ENCODE results near the gene ITPKC. TPM values are rescaled to one million over a fixed set of nuclear protein-coding genes. Genes with fewer than 3 reads are reported as not detected.

Gene ITPKC
- total and polyA plus RNA-seq, 10 of the 15 experiments (the other 5 are each of a cell fraction or from before 2014, with no cell fraction given), result 0.03 to 6.4 (median 3.5) TPM

DNA sequence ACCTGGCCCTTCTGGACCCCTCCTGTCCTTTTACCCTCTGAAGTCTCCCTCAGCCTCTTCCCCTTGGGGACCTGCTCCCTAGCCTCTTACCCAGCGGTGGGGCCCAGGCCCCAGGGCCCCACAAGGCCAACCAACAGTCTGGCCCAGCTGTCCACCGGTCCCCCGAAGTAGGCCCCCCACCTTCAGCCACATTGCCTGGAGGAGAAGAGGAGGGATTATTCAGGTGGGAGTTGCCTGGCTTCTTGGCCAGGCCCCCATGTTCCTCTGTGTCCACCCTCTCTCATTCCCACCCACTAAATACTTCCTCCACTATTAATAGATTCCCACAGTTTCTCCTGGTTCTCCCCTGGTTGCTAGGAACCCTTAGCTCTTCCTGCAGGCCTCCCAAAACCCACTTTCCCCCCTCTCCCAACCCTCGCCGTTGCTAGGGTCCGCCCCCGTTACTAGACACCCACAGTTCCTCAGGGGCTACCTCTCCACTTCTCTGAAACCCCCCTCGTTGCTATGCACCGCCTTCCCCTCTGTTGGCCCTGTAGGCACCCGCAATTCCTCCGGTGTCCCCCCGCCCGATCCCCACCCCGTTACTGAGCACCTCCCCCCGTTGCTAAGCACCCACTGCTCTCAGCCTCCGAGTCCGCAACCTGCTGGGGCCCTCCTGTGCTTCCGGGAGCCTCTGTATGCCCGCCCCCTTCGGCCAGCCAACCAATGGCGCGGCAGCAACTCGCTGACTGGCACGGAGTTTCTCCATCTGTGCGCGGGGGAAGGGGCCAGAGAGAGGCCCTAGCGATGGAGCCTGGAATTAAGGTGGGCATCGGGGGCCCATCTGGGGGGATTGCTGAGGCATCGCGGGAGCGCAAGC lies 2.2 kb upstream of the ITPKC start (continued):
- TF ChIP-seq, protein P1, sequence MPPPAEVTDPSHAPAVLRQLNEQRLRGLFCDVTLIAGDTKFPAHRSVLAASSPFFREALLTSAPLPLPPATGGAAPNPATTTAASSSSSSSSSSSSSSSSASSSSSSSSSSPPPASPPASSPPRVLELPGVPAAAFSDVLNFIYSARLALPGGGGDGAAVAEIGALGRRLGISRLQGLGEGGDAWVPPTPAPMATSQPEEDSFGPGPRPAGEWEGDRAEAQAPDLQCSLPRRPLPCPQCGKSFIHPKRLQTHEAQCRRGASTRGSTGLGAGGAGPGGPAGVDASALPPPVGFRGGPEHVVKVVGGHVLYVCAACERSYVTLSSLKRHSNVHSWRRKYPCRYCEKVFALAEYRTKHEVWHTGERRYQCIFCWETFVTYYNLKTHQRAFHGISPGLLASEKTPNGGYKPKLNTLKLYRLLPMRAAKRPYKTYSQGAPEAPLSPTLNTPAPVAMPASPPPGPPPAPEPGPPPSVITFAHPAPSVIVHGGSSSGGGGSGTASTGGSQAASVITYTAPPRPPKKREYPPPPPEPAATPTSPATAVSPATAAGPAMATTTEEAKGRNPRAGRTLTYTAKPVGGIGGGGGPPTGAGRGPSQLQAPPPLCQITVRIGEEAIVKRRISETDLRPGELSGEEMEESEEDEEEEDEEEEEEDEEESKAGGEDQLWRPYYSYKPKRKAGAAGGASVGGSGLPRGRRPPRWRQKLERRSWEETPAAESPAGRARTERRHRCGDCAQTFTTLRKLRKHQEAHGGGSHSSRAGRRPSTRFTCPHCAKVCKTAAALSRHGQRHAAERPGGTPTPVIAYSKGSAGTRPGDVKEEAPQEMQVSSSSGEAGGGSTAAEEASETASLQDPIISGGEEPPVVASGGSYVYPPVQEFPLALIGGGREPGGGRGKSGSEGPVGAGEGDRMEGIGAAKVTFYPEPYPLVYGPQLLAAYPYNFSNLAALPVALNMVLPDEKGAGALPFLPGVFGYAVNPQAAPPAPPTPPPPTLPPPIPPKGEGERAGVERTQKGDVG (CRISPR knock-in tag; IDR thresholded peaks at IDR 0.05), result no peak
- peak; percentile 43; the same call in 1 of the 2 replicates for TF ChIP-seq MXI1 (IDR thresholded peaks at IDR 0.05; ENCODE audit: low read depth, low read length)
- TF ChIP-seq CHD4 (IDR thresholded peaks at IDR 0.05), result no peak
- TF ChIP-seq CHD2 (IDR thresholded peaks at IDR 0.05; ENCODE audit: borderline replicate concordance, low read depth, low read length), result peak; percentile 87
- peak; percentile 18; the same call in 1 of the 2 replicates for TF ChIP-seq GATAD2B (conservative IDR thresholded peaks at IDR 0.05; ENCODE audit: low read depth)
- no peak for TF ChIP-seq MEF2A (IDR thresholded peaks at IDR 0.05; ENCODE audit: insufficient read depth, low read depth, low read length)
- TF ChIP-seq, protein P2, sequence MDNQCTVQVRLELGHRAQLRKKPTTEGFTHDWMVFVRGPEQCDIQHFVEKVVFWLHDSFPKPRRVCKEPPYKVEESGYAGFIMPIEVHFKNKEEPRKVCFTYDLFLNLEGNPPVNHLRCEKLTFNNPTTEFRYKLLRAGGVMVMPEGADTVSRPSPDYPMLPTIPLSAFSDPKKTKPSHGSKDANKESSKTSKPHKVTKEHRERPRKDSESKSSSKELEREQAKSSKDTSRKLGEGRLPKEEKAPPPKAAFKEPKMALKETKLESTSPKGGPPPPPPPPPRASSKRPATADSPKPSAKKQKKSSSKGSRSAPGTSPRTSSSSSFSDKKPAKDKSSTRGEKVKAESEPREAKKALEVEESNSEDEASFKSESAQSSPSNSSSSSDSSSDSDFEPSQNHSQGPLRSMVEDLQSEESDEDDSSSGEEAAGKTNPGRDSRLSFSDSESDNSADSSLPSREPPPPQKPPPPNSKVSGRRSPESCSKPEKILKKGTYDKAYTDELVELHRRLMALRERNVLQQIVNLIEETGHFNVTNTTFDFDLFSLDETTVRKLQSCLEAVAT (IDR thresholded peaks at IDR 0.05), result no peak

Measured in GM12878 (cell line).